ENCODE results near the gene FOXB1. TPM values are rescaled to one million over a fixed set of nuclear protein-coding genes. Genes with fewer than 3 reads are reported as not detected.

Gene FOXB1
- total and polyA plus RNA-seq, 2 of the 13 experiments (the other 11 are each of a cell fraction or from before 2014, with no cell fraction given) = not detected

- CTCF ChIA-PET (ENCODE audit: low intra/inter-chr PET ratio, low total read pairs) = no interaction called here
- H3K4me1 ChIP-seq (ENCODE audit: insufficient read depth, low read length) = 0 out of 2 replicates have a peak, but pooled peaks cover 5% of the 10 kb centered on the region
- ATAC-seq (no peak), FAIRE-seq (no peak), DNase-seq (ENCODE audit: low spot score) (no peak)
- BruUV-seq (replicated peaks) = no TSS peak
- H3K4me2 ChIP-seq (ENCODE audit: low read depth, low read length) = peak overlapping the region; percentile 80
- no peaks in the 10 kb centered on the region for H3K36me3 ChIP-seq (replicated peaks in 1 of 2; ENCODE audit: control insufficient read depth in 1 of 2, insufficient read depth in 2 of 2, low read length in 2 of 2)
- TF ChIP-seq ZNF33A (CRISPR knock-in tag; IDR thresholded peaks at IDR 0.05; ENCODE audit: borderline replicate concordance) (no peak), CBX2 (IDR thresholded peaks at IDR 0.05; ENCODE audit: low read depth, low read length) (0 out of 2 replicates have a peak, but pooled peaks have one; percentile 1), CBX2 (CRISPR knock-in tag; IDR thresholded peaks at IDR 0.05; ENCODE audit: low read depth) (no peak), DDIT3 (CRISPR knock-in tag; IDR thresholded peaks at IDR 0.05) (no peak), ZBTB42 (CRISPR knock-in tag; IDR thresholded peaks at IDR 0.05) (no peak)
- no peak overlapping the region for H3K9ac ChIP-seq (ENCODE audit: insufficient read depth, low read depth, low read length)
- WGBS (ENCODE audit: low lambda C conversion rate) = 2% methylated on average over 4 of the region's 4 CpGs
- H3K4me3 ChIP-seq (replicated peaks in 1 of 3; ENCODE audit: insufficient read depth in 1 of 3, low read depth in 2 of 3, low read length in 3 of 3) = peak overlapping the region in 1 of 3 experiments; percentile 68; a peak in 1 of 6 replicates
- no peaks in the 10 kb centered on the region for H3K9me3 ChIP-seq (ENCODE audit: low read length)
- intact Hi-C loops (cut with micrococcal nuclease; ENCODE audit: unreplicated experiment) (no loop called here), in situ Hi-C loops (cut with HindIII; ENCODE audit: extremely low pct_ligation_motif_present, low pct_unique_long_range_greater_than_20kb) (no loop called here)
- H3K27ac ChIP-seq (ENCODE audit: extremely low read length, insufficient read depth, low read length) = no peak overlapping the region
- H3K27me3 ChIP-seq (ENCODE audit: control insufficient read depth in 1 of 2, insufficient read depth in 2 of 2, low read length in 2 of 2) = peaks cover 8 to 72% of the 10 kb centered on the region in 2 experiments; a peak in 4 of 5 replicates
- no peaks in the 10 kb centered on the region for H4K20me1 ChIP-seq (ENCODE audit: insufficient read depth, low read length)
- H2AFZ ChIP-seq (ENCODE audit: low read length) = no peak overlapping the region
- H3K79me2 ChIP-seq (ENCODE audit: insufficient read depth, low read length) = no peaks in the 10 kb centered on the region
- POLR2A ChIA-PET = no interaction called here
Observed at GRCh38 chr15:60006873-60007272, 2.8 kb downstream of the FOXB1 start.

- WGBS (ENCODE audit: low lambda C conversion rate) = 19% methylated on average over 6 of the region's 6 CpGs
- DNase-seq (ENCODE audit: low spot score) = no peak
- H3K4me3 ChIP-seq (replicated peaks in 1 of 3; ENCODE audit: insufficient read depth in 1 of 3, low read depth in 2 of 3, low read length in 3 of 3) = no peak overlapping the region
- no peaks in the 10 kb centered on the region for H3K36me3 ChIP-seq (replicated peaks in 1 of 2; ENCODE audit: control insufficient read depth in 1 of 2, insufficient read depth in 2 of 2, low read length in 2 of 2)
- ChIA-PET POLR2A (no interaction called here), CTCF (ENCODE audit: low intra/inter-chr PET ratio, low total read pairs) (no interaction called here)
- H3K79me2 ChIP-seq (ENCODE audit: insufficient read depth, low read length) = no peaks in the 10 kb centered on the region
- peaks cover 1 to 50% of the 10 kb centered on the region in 2 experiments; a peak in 2 of 5 replicates for H3K27me3 ChIP-seq (ENCODE audit: control insufficient read depth in 1 of 2, insufficient read depth in 2 of 2, low read length in 2 of 2)
- intact Hi-C loops (cut with micrococcal nuclease; ENCODE audit: unreplicated experiment) (no loop called here), in situ Hi-C loops (cut with HindIII; ENCODE audit: extremely low pct_ligation_motif_present, low pct_unique_long_range_greater_than_20kb) (no loop called here)
- ATAC-seq = no peak
- H3K27ac ChIP-seq (ENCODE audit: extremely low read length, insufficient read depth, low read length) = no peak overlapping the region
- no peak overlapping the region for H2AFZ ChIP-seq (ENCODE audit: low read length)
- H3K9me3 ChIP-seq (ENCODE audit: low read length) = no peaks in the 10 kb centered on the region
- H4K20me1 ChIP-seq (ENCODE audit: insufficient read depth, low read length) = no peaks in the 10 kb centered on the region
- H3K4me1 ChIP-seq (ENCODE audit: insufficient read depth, low read length) = 0 out of 2 replicates have a peak, but pooled peaks cover 5% of the 10 kb centered on the region
- BruUV-seq (replicated peaks) = no TSS peak
- no peak overlapping the region for H3K4me2 ChIP-seq (ENCODE audit: low read depth, low read length)
- no peak for FAIRE-seq
- H3K9ac ChIP-seq (ENCODE audit: insufficient read depth, low read depth, low read length) = no peak overlapping the region
- TF ChIP-seq ZNF24 (IDR thresholded peaks at IDR 0.05) (no peak), MXD4 (CRISPR knock-in tag; IDR thresholded peaks at IDR 0.05) (no peak), ZFP41 (CRISPR knock-in tag; IDR thresholded peaks at IDR 0.05; ENCODE audit: borderline replicate concordance) (no peak), CTCF (CRISPR knock-in tag; IDR thresholded peaks at IDR 0.05) (no peak), ZNF510 (CRISPR knock-in tag; IDR thresholded peaks at IDR 0.05; ENCODE audit: low read depth) (no peak)
Observed at GRCh38 chr15:60009124-60009960, 5.2 kb downstream of the FOXB1 start.
